Sigmoid colon (tissue), 7 donors: Measurements from ENCODE around the gene C19orf44. TPM values are rescaled to one million over a fixed set of nuclear protein-coding genes. Genes with fewer than 3 reads are reported as not detected.
"Not testable (repeated sequence)": the region's sequence is repeated elsewhere in the genome, so short reads cannot be mapped to it uniquely, and the experiment has no call there.

Source experiments
- DNase-seq: peaks from one replicate; pipeline ENCODE4 v3.0.0-alpha.2; 2019
- H3K27ac ChIP-seq, 4 donors: fragments of 200-600 bp; sonication (generic); one replicate each; pipeline ENCODE4 v1.5.1; 2016 to 2019; ENCODE audit warnings: mild to moderate bottlenecking in 1 of 4
- H3K27me3 ChIP-seq, 3 donors: fragments of 200-600 bp; sonication (generic); one replicate each; pipeline ENCODE4 v1.5.1; 2019; ENCODE audit warnings: mild to moderate bottlenecking in 1 of 3
- H3K36me3 ChIP-seq, 4 donors: fragments of 200-600 bp; sonication (generic); one replicate each; pipeline ENCODE4 v1.5.1; 2016 to 2019
- H3K4me1 ChIP-seq, 4 donors: fragments of 200-600 bp; sonication (generic); one replicate each; pipeline ENCODE4 v1.5.1; 2017 to 2019
- H3K4me3 ChIP-seq, 4 donors: fragments of 200-600 bp; sonication (generic); one replicate each; pipeline ENCODE4 v1.5.1; 2017 to 2019; ENCODE audit warnings: mild to moderate bottlenecking in 2 of 4, moderate library complexity in 1 of 4
- H3K9me3 ChIP-seq, 4 donors: fragments of 200-600 bp in 3 of 4; sonication (generic) in 3 of 4; one replicate each; pipeline versions ENCODE4 v1.5.1 to v1.6.1; 2013 to 2019
- EP300 ChIP-seq, 4 donors: sonication (generic); formaldehyde crosslinking; IDR thresholded peaks; one replicate each; pipeline ENCODE4 v1.6.1; 2017; ENCODE audit warnings: antibody characterized with exemption in 4 of 4
- POLR2A ChIP-seq, 2 donors: fragments of 450-650 bp; IDR thresholded peaks; one replicate each; pipeline ENCODE4 v1.6.1; 2016; ENCODE audit warnings: antibody characterized with exemption in 2 of 2, mild to moderate bottlenecking in 2 of 2, moderate library complexity in 2 of 2
- POLR2AphosphoS5 ChIP-seq, 4 donors: sonication (generic); formaldehyde crosslinking; IDR thresholded peaks; one replicate each; pipeline ENCODE4 v1.6.1; 2017; ENCODE audit warnings: antibody characterized with exemption in 4 of 4
- WGBS, 2 donors: extraction: QIAGEN DNeasy Blood & Tissue Kit; methylation state at CpG; one replicate each; pipeline ENCODE4 v1.1.7; 2013; 5-methylcytosine and 5-hydroxymethylcytosine counted together
- intact Hi-C: fragments of 100-400 bp; cut with DNase I; formaldehyde crosslinking; loops from one replicate; pipeline ENCODE4 v1.15.1; 2023
- polyA plus RNA-seq, 3 donors: library from polyadenylated mRNA; stranded (reverse); fragments of 200-250 nt; gene quantifications; one replicate each; pipeline ENCODE4 v1.2.3, GENCODE V29; 2013
- total RNA-seq, 4 donors: library from RNA; depleted of rRNA; stranded (reverse); fragments of >200 nt; gene quantifications; one replicate each; pipeline ENCODE4 v1.1.0, GENCODE V29; 2016
- TF ChIP-seq, protein P1 (sequence below), 4 experiments: fragments of 450-650 bp in 3 of 4; fragments of 200-600 bp in 1 of 4; IDR thresholded peaks; one replicate each; pipeline ENCODE4 v1.5.1; 2016 to 2019; ENCODE audit warnings: antibody characterized with exemption in 4 of 4, mild to moderate bottlenecking in 3 of 4, moderate library complexity in 2 of 4
- donor health status: healthy with polysubstance abuse.
- donor health status: Bipolar disorder and iron deficiency.
- donor health status: healthy.

Gene C19orf44
- total and polyA plus RNA-seq, 7 donors, result 1.8 to 10.0 (median 3.8) TPM

DNA sequence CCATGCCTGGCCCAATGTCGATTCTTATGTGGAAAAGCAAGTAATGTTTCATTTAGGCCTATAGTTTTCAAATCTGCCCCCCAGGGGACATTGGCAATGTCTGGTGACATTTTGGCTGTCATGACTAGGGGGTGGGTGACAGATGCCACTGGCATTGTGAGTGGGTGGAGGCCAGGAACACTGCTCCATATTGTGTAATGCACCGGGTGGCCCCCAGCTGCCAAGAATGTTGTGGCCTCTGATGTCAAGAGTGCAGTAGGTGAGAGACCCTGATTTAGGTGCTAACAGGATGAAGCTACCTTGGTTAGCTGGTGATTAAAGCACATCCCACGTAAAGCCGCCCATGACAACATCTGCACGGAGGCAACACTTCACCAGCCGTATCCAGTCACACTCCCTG, 10.8 kb downstream of the C19orf44 start:
- Histone ChIP-seq H3K27ac (no peak overlapping the region), H3K27me3 (no peaks in the 10 kb centered on the region), H3K4me3 (no peak overlapping the region), H3K36me3 (peaks cover 8 to 92% (median 24%) of the 10 kb centered on the region in 4 donors), H3K9me3 (no peaks in the 10 kb centered on the region), H3K4me1 (no peaks in the 10 kb centered on the region)
- WGBS, 2 donors, result 92 to 94% methylated on average over 6 of the region's 6 CpGs
- TF ChIP-seq POLR2A (IDR thresholded peaks at IDR 0.05), result no peak
- TF ChIP-seq, protein P1, sequence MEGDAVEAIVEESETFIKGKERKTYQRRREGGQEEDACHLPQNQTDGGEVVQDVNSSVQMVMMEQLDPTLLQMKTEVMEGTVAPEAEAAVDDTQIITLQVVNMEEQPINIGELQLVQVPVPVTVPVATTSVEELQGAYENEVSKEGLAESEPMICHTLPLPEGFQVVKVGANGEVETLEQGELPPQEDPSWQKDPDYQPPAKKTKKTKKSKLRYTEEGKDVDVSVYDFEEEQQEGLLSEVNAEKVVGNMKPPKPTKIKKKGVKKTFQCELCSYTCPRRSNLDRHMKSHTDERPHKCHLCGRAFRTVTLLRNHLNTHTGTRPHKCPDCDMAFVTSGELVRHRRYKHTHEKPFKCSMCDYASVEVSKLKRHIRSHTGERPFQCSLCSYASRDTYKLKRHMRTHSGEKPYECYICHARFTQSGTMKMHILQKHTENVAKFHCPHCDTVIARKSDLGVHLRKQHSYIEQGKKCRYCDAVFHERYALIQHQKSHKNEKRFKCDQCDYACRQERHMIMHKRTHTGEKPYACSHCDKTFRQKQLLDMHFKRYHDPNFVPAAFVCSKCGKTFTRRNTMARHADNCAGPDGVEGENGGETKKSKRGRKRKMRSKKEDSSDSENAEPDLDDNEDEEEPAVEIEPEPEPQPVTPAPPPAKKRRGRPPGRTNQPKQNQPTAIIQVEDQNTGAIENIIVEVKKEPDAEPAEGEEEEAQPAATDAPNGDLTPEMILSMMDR (IDR thresholded peaks at IDR 0.05), result no peak
- TF ChIP-seq POLR2AphosphoS5 (IDR thresholded peaks at IDR 0.05), result no peak
- no peak for TF ChIP-seq EP300 (IDR thresholded peaks at IDR 0.05)
- intact Hi-C loops, result no loop called here
- no peak for DNase-seq

DNA sequence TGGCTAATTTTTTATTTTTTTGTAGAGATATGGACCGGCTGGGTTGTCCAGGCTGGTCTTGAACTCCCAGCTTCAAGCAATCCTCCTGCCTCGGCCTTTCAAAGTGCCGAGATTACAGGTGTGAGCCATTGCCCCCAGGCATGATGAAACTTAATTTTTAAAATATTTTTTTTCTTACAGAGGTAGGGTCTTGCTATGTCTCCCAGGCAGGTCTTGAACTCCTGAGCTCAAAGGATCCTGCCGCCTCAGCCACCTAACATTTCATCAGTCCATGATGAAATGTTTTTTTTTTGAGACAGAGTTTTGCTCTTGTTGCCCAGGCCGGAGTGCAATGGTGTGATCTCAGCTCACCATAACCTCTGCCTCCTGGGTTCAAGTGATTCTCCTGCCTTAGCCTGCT, 12.4 kb downstream of the C19orf44 start:
- Histone ChIP-seq H3K9me3 (no peaks in the 10 kb centered on the region), H3K4me3 (no peak overlapping the region), H3K27ac (peak overlapping the region in 1 of 4 donors; percentile 71), H3K36me3 (peaks cover 8 to 94% (median 22%) of the 10 kb centered on the region in 4 donors), H3K27me3 (no peaks in the 10 kb centered on the region), H3K4me1 (no peaks in the 10 kb centered on the region)
- TF ChIP-seq EP300 (IDR thresholded peaks at IDR 0.05), result no peak
- TF ChIP-seq, protein P1 (IDR thresholded peaks at IDR 0.05), result no peak
- WGBS, 2 donors, result 95 to 97% methylated on average over 5 of the region's 5 CpGs
- DNase-seq, result no peak
- intact Hi-C loops, result no loop called here

DNA sequence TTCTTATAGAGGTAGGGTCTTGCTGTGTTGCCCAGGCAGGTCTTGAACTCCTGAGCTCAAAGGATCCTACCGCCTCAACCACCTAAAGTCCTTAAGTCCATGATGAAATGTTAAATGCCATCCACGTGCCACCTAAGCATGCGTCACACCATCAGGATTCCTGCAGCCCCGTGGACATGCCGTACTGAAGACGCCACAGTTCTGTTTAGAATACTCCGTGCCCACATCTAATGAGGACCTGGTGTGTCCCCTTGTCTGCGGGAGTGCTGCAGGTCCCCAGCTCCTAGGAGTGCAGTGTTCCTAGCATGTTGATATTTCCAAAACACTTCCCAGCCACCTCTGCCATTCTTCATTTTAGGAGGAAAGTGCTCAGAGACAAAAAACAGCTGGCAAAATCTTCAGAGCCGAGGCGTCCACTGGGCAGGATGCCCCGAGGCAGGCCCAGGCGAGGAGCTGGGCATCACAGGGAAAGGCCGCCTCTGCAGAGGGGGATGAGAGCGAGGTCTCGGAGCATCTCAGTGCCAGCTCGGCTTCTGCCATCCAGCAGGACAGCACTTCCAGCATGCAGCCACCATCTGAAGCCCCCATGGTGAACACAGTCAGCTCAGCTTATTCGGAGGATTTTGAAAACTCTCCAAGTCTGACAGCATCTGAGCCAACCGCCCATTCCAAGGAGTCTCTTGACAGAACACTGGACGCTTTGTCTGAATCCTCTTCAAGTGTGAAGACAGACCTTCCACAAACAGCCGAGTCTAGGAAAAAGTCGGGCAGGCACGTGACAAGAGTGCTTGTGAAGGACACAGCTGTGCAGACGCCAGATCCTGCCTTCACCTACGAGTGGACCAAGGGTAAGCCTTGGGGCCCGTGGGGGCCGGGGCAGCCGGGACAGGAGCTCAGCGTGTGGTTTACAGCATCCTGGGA, 13.2 kb downstream of the C19orf44 start:
- Histone ChIP-seq H3K27me3 (no peaks in the 10 kb centered on the region), H3K27ac (peak overlapping the region in 2 of 4 donors; percentile 12 to 71), H3K9me3 (no peaks in the 10 kb centered on the region), H3K36me3 (peaks cover 8 to 94% (median 23%) of the 10 kb centered on the region in 4 donors), H3K4me1 (no peaks in the 10 kb centered on the region), H3K4me3 (no peak overlapping the region)
- no peak for DNase-seq
- 87 to 89% methylated on average over 28 of the region's 28 CpGs for WGBS, 2 donors
- intact Hi-C loops, result no loop called here
- TF ChIP-seq EP300 (IDR thresholded peaks at IDR 0.05) (no peak), POLR2AphosphoS5 (IDR thresholded peaks at IDR 0.05) (no peak), POLR2A (IDR thresholded peaks at IDR 0.05) (no peak)
- TF ChIP-seq, protein P1 (IDR thresholded peaks at IDR 0.05), result no peak

DNA sequence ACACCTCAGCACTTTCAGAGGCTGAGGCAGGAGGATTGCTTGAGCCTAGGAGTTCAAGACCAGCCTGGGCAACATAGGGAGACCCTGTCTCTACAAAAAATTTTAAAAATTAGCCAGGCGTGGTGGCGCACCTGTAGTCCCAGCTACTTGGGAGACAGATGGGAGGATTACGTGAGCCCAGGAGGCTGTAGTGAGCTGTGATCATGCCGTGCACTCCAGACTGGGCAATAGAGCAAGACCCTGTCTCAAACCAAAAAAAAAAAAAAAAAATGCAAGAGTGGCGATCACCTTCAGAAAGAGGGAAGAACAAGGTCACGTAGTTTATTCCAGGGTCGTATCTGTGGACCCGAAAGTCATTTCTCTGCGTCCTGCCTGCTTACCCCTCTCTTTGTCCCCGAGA, 16.4 kb downstream of the C19orf44 start:
- 95 to 97% methylated on average over 10 of the region's 10 CpGs for WGBS, 2 donors
- DNase-seq, H3K4me3 ChIP-seq, H3K4me1 ChIP-seq, intact Hi-C loops, H3K27me3 ChIP-seq, H3K9me3 ChIP-seq, H3K27ac ChIP-seq: not testable (repeated sequence)
- peaks cover 15 to 89% (median 31%) of the 10 kb centered on the region in 4 donors for H3K36me3 ChIP-seq

DNA sequence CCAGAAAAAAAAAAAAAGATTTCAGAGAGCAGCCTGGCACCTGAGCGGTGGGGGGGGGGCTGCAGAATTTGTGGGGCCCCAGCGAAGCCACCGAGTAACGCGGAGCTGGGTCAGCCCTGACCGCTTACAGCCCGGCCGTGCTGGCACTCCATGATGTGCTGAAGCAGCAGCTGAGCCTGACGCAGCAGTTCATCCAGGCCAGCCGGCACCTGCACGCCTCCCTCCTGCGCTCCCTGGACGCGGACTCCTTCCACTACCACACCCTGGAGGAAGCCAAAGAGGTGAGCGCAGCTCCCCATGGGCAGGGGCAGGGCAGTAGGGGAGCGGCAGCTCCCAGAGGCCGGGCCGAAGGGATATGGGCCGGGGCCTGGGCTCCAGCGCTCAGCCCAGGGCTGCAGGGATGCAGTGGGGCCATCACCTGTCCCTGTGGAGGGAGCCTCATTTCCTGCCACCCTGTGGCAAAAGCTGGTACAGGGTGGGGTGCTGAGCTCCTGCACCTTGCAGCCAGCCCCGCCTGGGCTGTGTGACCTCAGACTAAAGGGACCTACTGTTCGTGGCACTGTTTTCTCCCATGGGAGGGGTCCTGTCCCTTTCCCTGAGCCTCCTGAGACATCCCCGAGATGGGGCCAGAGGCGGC, 18.3 kb downstream of the C19orf44 start:
- no peaks in the 10 kb centered on the region for H3K9me3 ChIP-seq
- intact Hi-C loops, result no loop called here
- DNase-seq, result no peak
- no peaks in the 10 kb centered on the region for H3K27me3 ChIP-seq
- H3K4me3 ChIP-seq, result no peak overlapping the region
- no peaks in the 10 kb centered on the region for H3K4me1 ChIP-seq
- H3K36me3 ChIP-seq, result peaks cover 30 to 94% (median 45%) of the 10 kb centered on the region in 4 donors
- TF ChIP-seq POLR2AphosphoS5 (IDR thresholded peaks at IDR 0.05) (no peak), POLR2A (IDR thresholded peaks at IDR 0.05) (no peak), EP300 (IDR thresholded peaks at IDR 0.05) (no peak)
- TF ChIP-seq, protein P1 (IDR thresholded peaks at IDR 0.05), result no peak
- H3K27ac ChIP-seq, result no peak overlapping the region
- WGBS, 2 donors, result 93 to 94% methylated on average over 24 of the region's 24 CpGs
